Adrenal gland (tissue), 12 donors: ENCODE measurements around the gene HOXB13. TPM values are rescaled to one million over a fixed set of nuclear protein-coding genes. Genes with fewer than 3 reads are reported as not detected.

Source experiments
- DNase-seq, 7 donors: peaks; one replicate each; pipeline ENCODE4 v3.0.0-alpha.2; 2019 to 2020
- H3K27ac ChIP-seq, 5 donors: fragments of 200-600 bp; sonication (generic) in 4 of 5; 1 replicate in 3 of 5; 2 replicates in 2 of 5; pipeline versions ENCODE4 v1.5.1 to v1.8.0; 2016 to 2020; ENCODE audit warnings: mild to moderate bottlenecking in 1 of 5
- H3K27me3 ChIP-seq: fragments of 200-600 bp; 2 replicates; pipeline ENCODE4 v1.8.0; 2021
- H3K36me3 ChIP-seq, 2 donors: fragments of 200-600 bp; replicated peaks in 1 of 2; 1 replicate in 1 of 2; 2 replicates in 1 of 2; pipeline versions ENCODE4 v1.5.1 to v1.8.0; 2018 to 2022
- H3K4me1 ChIP-seq, 2 donors: fragments of 200-600 bp; replicated peaks in 1 of 2; 1 replicate in 1 of 2; 2 replicates in 1 of 2; pipeline versions ENCODE4 v1.5.1 to v1.8.0; 2018 to 2021
- H3K4me3 ChIP-seq, 4 donors: fragments of 200-600 bp; sonication (generic) in 3 of 4; one replicate each; pipeline ENCODE4 v1.5.1; 2016 to 2018
- H3K9me3 ChIP-seq, 3 donors: fragments of 200-600 bp; sonication (generic) in 1 of 3; replicated peaks in 1 of 3; 1 replicate in 2 of 3; 2 replicates in 1 of 3; pipeline versions ENCODE4 v1.5.1 to v1.8.0; 2016 to 2021
- POLR2A ChIP-seq, 2 donors: fragments of 450-650 bp; IDR thresholded peaks; one replicate each; pipeline ENCODE4 v1.6.1; 2017; ENCODE audit warnings: antibody characterized with exemption in 2 of 2, mild to moderate bottlenecking in 2 of 2, moderate library complexity in 1 of 2
- WGBS, 4 donors: extraction: QIAGEN DNeasy Blood & Tissue Kit in 2 of 4; methylation state at CpG; one replicate each; pipeline versions ENCODE4 v1.1.5 to v1.1.7; 2013 to 2017; 5-methylcytosine and 5-hydroxymethylcytosine counted together
- intact Hi-C, 2 donors: fragments of 100-400 bp; cut with DNase I; formaldehyde crosslinking; loops; one replicate each; pipeline versions ENCODE4 v1.14.1 to v1.15.0; 2022 to 2023
- polyA plus RNA-seq, 3 donors: library from polyadenylated mRNA; stranded (reverse); fragments of 200-250 nt in 2 of 3; fragments of 350-450 nt in 1 of 3; fragmentation: Illumina TruSeq in 1 of 3; extraction: RNeasy Lipid Tissue Mini Kit (QIAGEN cat#74804) in 1 of 3; gene quantifications; one replicate each; pipeline ENCODE4 v1.2.3, GENCODE V29; 2013 to 2014
- total RNA-seq, 9 donors: library from RNA; depleted of rRNA in 4 of 9; stranded (reverse); fragments of >200 nt in 4 of 9; fragments of 120-200 nt in 1 of 9; fragmentation: NEBNext Ultra II Directional in 1 of 9; extraction: Animal tissue kit (Norgen Biotek cat#: 25700) in 1 of 9; gene quantifications; one replicate each; pipeline versions ENCODE4 v1.1.0 to v1.2.4, GENCODE V29; 2013 to 2023
- TF ChIP-seq, protein P1 (sequence below), 6 experiments: fragments of 450-650 bp in 4 of 6; fragments of 200-600 bp in 2 of 6; sonication (generic) in 1 of 6; IDR thresholded peaks; 1 replicate in 5 of 6; 2 replicates in 1 of 6; pipeline versions ENCODE4 v1.5.1 to v1.8.0; 2016 to 2021; ENCODE audit warnings: antibody characterized with exemption in 6 of 6, mild to moderate bottlenecking in 2 of 6, moderate library complexity in 1 of 6
- donor health status: healthy with polysubstance abuse.
- donor health status: Bipolar disorder and iron deficiency.
- donor health status: DM: yes; HTN: yes; CAD: no.
- donor health status: DM: no; HTN: no; CAD: no.
- donor health status: DM: no; HTN: no; CAD: no.
- donor health status: DM: yes; HTN: yes; CAD: no.

HOXB13 gene
- total and polyA plus RNA-seq, 12 donors: 0.07 to 0.11 TPM; not detected in 10

GRCh38 chr17:48690655-48691054 is 37.9 kb downstream of the HOXB13 start:
- Histone ChIP-seq H3K4me1 (no peaks in the 10 kb centered on the region), H3K27ac (no peak overlapping the region), H3K27me3 (peaks cover 22% of the 10 kb centered on the region), H3K4me3 (no peak overlapping the region), H3K36me3 (no peaks in the 10 kb centered on the region), H3K9me3 (no peaks in the 10 kb centered on the region)
- intact Hi-C loops: no loop called here
- no peak for DNase-seq
- TF ChIP-seq, protein P1, sequence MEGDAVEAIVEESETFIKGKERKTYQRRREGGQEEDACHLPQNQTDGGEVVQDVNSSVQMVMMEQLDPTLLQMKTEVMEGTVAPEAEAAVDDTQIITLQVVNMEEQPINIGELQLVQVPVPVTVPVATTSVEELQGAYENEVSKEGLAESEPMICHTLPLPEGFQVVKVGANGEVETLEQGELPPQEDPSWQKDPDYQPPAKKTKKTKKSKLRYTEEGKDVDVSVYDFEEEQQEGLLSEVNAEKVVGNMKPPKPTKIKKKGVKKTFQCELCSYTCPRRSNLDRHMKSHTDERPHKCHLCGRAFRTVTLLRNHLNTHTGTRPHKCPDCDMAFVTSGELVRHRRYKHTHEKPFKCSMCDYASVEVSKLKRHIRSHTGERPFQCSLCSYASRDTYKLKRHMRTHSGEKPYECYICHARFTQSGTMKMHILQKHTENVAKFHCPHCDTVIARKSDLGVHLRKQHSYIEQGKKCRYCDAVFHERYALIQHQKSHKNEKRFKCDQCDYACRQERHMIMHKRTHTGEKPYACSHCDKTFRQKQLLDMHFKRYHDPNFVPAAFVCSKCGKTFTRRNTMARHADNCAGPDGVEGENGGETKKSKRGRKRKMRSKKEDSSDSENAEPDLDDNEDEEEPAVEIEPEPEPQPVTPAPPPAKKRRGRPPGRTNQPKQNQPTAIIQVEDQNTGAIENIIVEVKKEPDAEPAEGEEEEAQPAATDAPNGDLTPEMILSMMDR (IDR thresholded peaks at IDR 0.05): no peak
- no peak for TF ChIP-seq POLR2A (IDR thresholded peaks at IDR 0.05)
- 76 to 84% (median 81%) methylated on average over 5 of the region's 5 CpGs for whole genome bisulfite sequencing, 4 donors

GRCh38 chr17:48681609-48682008 is 46.9 kb downstream of the HOXB13 start:
- no peak for DNase-seq
- Histone ChIP-seq H3K9me3 (no peaks in the 10 kb centered on the region), H3K4me3 (no peak overlapping the region), H3K27ac (no peak overlapping the region), H3K36me3 (no peaks in the 10 kb centered on the region), H3K4me1 (peaks cover 0 to 5% of the 10 kb centered on the region in 2 donors), H3K27me3 (peaks cover 14% of the 10 kb centered on the region)
- WGBS, 4 donors: 81 to 98% (median 92%) methylated on average over 1 of the region's 1 CpG
- intact Hi-C loops: loop anchor here in 1 of 2 donors (5.0 kb wide), 1 partner anchor 116 kb away; no protein-coding TSS in a partner anchor
- TF ChIP-seq POLR2A (IDR thresholded peaks at IDR 0.05): no peak
- TF ChIP-seq, protein P1 (IDR thresholded peaks at IDR 0.05): no peak

DNA sequence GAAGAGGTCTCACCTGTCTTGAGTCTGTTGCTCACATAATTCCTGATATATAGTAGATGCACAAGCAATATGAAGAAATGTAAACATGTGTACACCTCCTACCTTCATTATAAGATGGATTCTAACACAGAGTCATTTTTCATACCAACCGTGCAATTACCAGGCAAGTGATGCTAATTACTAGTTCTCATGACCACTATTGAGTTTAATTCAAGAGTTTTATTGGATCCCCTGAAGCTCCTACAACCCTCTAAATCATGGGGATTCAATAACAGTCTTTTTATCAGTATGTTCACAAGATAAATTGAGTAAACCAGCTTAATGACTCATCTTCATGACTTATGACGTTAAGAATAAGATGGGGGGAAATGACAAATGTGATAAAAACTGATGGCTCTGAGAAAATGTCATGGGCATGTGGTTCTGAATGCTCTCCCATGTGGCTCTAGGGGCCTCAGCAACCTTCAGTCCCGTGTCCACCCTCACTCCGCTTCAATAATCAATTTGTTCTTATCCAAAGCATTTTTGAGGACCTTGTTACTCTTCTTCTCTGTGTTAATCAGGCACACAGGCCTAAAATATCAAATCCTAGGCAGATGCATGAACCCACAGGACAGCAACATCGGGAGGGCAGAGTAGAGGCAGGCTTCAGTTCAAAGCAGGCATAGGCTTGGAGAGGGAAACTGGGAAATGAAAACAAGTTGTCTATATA is 49.0 kb downstream of the HOXB13 start:
- WGBS, 4 donors: 70 to 77% (median 74%) methylated on average over 5 of the region's 5 CpGs
- no peak for TF ChIP-seq POLR2A (IDR thresholded peaks at IDR 0.05)
- TF ChIP-seq, protein P1 (IDR thresholded peaks at IDR 0.05): no peak

GRCh38 chr17:48678141-48678971 is 50.2 kb downstream of the HOXB13 start:
- no peaks in the 10 kb centered on the region for H3K9me3 ChIP-seq
- intact Hi-C loops: loop anchor here (5.0 to 10.0 kb wide), 4 partner anchors 44 to 356 kb away; partner anchors contain the start of genes PRAC1 (in 1 of the 2) and PRAC2 (in 1 of the 2)
- DNase-seq: peak; percentile 49 to 74 (median 69)
- peaks cover 0 to 5% of the 10 kb centered on the region in 2 donors for H3K4me1 ChIP-seq
- no peak for TF ChIP-seq POLR2A (IDR thresholded peaks at IDR 0.05)
- TF ChIP-seq, protein P1 (IDR thresholded peaks at IDR 0.05): peak; percentile 71 to 96 (median 84)
- H3K27ac ChIP-seq: no peak overlapping the region
- H3K36me3 ChIP-seq: no peaks in the 10 kb centered on the region
- no peak overlapping the region for H3K4me3 ChIP-seq
- WGBS, 4 donors: 8 to 10% (median 8%) methylated on average over 19 to 41 of the region's 41 CpGs
- peaks cover 19% of the 10 kb centered on the region for H3K27me3 ChIP-seq

More for the DNA sequence above, 49.0 kb downstream of the HOXB13 start:
- Histone ChIP-seq H3K36me3 (no peaks in the 10 kb centered on the region), H3K27ac (no peak overlapping the region), H3K27me3 (peaks cover 18% of the 10 kb centered on the region), H3K4me1 (peaks cover 0 to 5% of the 10 kb centered on the region in 2 donors), H3K9me3 (no peaks in the 10 kb centered on the region), H3K4me3 (no peak overlapping the region)
- intact Hi-C loops: loop anchor here (5.0 to 10.0 kb wide), 5 partner anchors 43 to 355 kb away; partner anchors contain the start of genes PRAC1 (in 1 of the 2) and PRAC2 (in 1 of the 2)
- DNase-seq: no peak
